Keratinocyte (primary cell): Measurements from ENCODE around the gene ITGAD.

Experiments
- EZH2 ChIP-seq: IDR thresholded peaks from one replicate; pipeline ENCODE4 v1.6.1; 2012; ENCODE audit warnings: inconsistent platforms, mild to moderate bottlenecking, low read length, moderate library complexity
- TF ChIP-seq, protein P1 (sequence below), 3 experiments: IDR thresholded peaks in 1 of 3; conservative IDR thresholded peaks in 1 of 3; optimal IDR thresholded peaks in 1 of 3; 2 replicates in 2 of 3; 3 replicates in 1 of 3; pipeline versions ENCODE3 to v1.5.1; 2011; ENCODE audit warnings: low read length in 3 of 3, mild to moderate bottlenecking in 3 of 3, moderate library complexity in 2 of 3, control low read depth in 1 of 3, inconsistent platforms in 1 of 3; ENCODE audit not compliant: insufficient read depth in 2 of 3; ENCODE audit errors: extremely low read depth in 1 of 3

DNA sequence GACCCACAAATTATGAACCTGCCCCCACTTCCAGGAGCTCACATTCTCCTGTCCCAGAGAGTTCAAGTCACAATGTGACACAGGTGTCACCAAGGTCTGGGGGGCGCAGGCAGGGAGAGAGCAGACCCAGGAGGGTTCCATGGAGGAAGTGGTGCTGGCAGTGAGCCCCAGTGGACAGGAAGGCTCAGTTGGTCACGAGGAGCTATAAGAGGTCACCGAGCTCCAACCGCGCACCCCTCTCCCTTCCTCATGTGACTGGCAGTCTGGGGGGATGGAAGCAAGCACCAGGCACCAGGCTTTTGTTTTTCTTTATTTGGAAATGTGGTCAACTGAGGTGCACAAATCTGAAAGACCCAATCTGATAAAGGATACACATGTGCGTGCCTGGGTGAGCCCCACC, 2.5 kb downstream of the ITGAD start:
- TF ChIP-seq, protein P1, sequence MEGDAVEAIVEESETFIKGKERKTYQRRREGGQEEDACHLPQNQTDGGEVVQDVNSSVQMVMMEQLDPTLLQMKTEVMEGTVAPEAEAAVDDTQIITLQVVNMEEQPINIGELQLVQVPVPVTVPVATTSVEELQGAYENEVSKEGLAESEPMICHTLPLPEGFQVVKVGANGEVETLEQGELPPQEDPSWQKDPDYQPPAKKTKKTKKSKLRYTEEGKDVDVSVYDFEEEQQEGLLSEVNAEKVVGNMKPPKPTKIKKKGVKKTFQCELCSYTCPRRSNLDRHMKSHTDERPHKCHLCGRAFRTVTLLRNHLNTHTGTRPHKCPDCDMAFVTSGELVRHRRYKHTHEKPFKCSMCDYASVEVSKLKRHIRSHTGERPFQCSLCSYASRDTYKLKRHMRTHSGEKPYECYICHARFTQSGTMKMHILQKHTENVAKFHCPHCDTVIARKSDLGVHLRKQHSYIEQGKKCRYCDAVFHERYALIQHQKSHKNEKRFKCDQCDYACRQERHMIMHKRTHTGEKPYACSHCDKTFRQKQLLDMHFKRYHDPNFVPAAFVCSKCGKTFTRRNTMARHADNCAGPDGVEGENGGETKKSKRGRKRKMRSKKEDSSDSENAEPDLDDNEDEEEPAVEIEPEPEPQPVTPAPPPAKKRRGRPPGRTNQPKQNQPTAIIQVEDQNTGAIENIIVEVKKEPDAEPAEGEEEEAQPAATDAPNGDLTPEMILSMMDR (optimal IDR thresholded peaks at IDR 0.05 in 1 of 3, IDR thresholded peaks at IDR 0.05 in 1 of 3, conservative IDR thresholded peaks at IDR 0.05 in 1 of 3; ENCODE audit: extremely low read depth in 1 of 3, insufficient read depth in 2 of 3, low read length in 3 of 3), result no peak
- TF ChIP-seq EZH2, result no peak
